Measurements from ENCODE around the gene LPAR2.

The LPAR2 gene

DNA sequence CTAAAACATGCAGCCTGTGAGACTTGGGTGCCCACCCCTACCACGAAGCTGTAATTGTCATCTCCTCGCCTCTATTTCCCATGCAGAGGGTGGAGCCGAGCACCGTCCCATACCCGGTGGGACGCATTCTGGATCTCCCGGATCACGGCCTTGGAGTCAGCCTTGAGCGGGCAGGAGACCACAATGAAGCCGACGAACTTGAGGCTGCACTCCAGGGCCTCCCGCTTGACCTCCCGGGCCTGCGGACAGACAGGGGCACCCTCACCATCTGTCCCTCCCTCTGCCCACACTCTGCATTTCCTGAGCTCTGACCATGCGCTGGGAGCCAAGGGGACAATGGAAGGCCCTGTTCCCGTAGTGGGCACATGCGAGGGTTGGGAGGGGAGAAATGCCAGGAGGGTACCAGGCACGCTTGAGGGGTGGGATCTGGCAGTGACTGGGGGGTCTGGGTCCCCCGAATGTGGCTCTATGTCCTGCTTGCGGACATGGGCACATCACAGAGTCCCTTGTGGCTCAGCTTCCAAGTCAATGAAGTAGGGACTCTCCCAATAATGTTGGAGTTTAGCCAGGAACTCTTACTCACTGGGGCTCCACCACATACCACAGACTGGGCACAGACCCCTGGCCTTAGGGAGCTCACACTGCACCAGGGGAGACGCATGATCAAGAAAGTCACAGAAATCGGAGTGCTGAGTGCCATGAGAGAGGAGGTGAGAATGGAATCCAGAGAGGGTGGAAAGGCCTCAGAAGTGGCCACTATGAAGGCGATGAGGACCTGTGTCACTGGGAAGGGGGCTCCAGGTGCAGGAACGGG lies 24.7 kb upstream of the LPAR2 start:
- no peak for DNase-seq

DNA sequence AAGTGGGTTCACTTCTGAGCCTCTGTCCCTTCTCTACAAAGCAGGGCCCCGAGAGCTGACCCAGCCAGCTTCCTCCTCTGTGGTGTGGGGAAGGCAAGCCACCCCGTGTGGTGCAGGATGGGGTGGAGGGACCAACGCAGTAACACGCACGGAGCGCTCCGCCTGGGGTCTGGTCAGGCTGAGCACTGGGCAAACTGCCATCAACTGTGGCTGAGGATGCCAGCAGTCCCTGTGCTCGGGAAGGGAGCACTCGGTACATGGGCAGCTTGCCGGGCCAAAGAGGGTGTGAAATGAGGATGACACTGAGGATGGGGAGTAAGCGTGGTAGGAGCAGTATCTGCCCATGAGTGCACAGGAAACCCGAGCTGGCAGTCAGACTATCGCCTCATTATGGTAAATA lies 23.1 kb upstream of the LPAR2 start:
- DNase-seq: no peak

DNA sequence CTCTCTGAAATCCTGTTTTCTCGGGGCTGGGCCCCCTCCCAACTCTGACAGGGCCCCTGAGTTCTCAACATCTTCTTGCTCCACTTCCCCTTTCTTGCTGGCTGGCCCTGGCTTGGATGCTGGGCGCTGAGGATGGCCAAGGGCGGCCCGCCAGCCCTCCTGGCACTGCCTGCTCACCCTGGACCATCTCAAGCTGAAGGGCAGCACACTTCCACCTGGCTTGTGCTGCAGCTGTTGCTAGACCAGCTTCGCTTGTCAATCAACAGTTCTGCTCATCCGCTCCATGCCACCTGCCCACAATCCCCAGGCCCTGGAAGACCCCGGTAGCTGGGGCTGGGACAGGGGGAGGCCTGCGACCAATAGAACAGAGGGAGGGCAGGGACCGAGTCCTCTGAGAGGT lies 22.3 kb upstream of the LPAR2 start:
- no peak for DNase-seq

DNA sequence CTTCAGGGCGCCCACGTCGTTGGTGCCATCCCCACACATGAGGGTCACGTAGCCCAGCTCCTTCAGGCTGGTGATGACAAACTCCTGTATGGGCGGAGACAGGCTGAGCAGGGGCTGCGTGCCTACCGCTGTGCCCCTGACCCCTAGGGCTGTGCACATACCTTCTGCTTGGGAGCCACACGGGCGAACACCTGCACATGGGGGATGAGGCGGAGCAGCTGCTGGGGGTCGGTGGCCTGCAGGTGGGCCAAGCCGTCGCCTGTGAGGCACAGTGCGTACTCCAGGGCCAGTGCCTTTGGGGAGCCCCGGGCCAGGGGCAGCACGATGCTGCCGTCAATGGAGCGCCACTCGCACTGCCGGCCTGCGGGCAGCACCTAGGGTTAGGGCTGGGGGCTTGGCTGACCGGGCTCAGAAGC lies 21.6 kb upstream of the LPAR2 start:
- DNase-seq: no peak

DNA sequence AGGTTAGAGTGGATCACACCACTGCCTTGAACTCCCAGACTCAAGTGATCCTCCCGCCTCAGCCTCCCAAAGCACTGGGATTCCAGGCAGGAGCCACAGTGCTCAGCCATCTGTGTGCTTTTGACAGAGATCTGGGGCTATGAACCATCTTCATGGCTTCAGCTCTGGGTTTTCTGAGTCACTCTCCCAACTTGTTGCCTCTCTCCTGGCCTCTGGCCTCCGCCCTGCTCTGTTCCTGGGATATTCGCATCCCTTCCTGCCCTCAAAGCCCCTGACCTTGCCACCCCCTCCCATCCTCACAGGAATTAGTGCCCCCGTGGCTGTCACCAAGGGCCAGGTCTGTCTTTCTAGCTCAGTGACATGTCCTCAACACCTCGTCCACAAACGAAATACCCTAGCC lies 21.1 kb upstream of the LPAR2 start:
- DNase-seq: no peak

DNA sequence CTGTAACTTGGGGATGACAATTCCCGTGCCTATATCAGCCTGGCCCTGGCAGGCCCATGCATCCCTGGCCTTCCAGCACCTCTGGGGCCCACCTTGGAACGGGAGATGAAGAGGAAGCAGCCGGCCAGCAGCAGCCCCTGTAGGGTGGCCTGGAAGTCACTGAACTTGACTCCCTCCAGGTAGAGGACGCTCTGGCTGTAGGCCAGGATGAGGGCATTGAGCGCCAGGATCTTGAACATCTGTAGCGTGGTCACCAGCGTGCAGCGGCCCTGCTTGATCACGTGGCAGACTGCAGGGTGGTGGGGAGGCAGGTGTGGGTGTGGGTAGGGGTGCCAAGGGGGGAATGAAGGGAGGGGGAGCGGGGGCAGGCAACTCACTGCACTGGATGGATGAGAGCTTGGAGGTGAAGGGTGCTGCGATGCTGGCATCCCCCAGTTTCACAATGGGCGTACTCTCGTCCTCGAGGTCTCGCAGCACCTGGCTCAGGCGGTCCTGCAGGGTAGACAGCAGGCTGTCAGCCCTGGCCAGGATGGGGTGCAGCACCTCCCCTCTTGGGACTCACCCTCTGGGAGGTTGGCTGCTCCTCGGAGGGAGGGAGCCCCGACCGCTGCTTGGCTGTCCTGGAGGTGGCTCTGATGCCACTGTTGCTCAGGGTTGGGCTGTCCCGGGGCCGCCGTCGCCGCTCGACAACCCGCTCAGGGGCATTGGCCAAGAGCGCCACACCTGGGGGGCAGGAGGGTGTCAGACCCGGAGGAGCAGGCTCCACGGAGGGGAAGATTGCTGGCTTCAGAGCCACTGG lies 19.2 kb upstream of the LPAR2 start:
- no peak for DNase-seq

DNA sequence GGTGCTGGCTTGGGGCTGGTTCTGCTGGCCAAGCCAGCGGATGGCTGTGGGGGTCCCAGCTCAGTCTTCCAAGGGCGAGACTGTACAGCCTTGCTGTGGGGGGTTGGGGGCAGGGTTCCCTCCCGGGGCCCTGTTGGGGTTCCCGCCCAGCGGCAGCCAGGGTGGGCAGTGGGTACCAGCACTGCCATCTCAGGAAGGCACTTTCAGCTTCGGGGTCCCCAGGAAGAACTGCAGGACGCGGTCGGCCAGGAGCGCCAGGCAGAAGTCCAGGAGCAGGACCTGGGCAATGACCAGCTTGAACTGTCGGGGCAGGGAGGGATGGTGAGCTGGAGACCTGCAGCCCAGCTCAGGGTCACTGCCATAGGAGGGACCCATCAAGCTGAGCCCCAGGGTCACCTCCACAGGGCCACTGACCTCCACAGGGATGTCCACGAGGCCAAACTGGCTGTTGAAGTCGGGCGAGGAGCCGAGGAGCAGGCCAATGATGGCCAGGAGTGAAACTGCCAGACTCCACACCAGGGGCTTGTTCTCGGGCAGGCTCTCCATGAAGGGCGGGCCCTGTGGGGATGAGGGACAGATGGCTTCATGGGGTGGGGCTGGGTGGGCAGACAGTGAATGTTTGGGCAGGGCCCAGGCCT lies 17.3 kb upstream of the LPAR2 start:
- no peak for DNase-seq

DNA sequence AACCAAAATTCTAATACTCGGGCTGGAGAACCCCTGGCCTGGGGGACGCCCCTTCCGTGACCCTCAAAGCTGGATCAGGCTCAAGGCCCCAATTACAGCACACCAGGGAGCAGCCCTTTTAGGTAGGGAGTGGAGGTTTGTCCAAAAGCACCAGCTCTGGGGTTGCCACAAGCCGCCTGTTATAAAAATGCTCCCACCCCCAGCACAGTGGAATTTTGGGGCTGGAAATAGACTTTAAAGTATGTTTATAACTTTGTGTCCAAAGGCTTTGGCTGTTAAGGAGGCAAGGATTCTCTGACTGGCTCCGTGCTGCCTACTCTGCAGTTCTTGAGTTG lies 16.0 kb upstream of the LPAR2 start:
- DNase-seq: no peak

DNA sequence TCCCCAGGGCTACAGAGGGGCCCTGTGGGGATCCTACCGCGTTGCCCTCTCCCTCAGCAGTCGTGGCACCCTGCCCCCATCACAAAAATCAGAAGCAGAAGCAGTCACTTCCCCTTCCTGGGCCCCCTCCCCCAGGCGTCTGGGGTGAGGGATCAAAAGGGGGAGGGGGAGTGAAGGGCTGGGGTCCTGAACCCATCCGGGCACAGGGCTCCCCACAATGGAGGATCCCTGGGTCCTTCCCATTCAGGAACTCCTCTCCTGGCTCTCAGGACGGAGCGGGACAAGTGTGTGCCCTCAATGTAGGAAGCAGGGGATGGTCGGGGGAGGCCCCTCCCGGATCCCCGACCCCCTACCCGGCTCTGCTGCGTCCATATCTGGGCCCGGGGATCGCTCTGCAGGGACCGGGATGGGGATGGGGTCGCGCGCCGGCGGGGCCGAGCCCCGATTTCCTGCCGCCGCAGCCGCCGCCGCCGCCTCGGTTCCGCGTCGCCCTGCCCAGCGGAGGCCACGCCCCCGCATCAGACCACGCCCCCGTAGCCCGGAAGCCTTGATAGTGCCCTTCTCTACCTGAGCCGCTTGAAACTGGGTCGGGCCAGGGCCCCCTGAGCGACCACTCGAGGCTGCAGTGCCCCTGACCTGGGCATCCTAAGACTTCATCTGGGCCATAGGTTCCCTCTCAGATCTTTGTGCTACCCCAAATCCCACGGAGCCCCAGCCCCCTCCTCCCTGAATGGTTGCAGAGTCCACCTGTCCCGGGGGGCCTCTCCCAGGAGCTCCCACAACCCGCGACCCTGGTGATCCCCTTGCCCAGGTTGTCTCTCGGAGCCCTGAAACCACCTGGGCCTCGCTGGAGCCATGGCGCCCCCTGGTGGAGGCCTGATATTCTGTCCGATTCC lies 15.4 kb upstream of the LPAR2 start, which contains the start of gene GMIP:
Gene GMIP (minus strand): TSS at position 500 of the 896 bp plus-strand sequence. CDS start 128 bp downstream, at position 372.
- peak; percentile 31 to 38 for DNase-seq

DNA sequence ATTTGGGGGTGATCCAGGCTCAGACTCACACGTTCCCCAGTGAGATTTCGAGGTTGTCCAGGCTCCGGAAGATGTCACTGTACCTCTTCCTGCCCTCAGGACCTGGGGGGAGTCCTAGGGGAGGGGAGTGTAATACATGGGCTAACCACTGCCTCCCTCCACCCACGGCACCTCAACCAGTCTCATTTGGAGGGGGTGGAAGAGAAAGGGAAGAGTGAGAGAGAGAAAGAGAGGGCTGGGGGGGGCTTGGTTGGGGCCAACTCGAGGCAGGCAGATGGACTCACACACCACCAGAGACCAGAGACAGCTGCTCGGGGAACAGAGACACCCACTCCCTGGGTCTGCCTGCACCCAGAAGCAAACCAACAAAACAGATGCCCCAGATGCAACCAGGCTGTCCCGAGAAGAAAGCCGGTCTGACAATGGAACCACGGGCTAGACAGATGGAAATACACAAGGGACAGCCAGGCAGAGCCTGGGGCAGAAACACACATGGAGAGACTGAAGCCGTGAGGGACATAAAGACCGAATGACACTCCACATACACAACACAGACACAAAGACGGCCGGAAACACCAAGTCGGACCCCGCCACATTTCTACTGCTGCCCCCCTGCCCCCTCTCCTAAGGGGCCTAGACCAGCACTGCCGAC lies 14.6 kb upstream of the LPAR2 start:
- no peak for DNase-seq

DNA sequence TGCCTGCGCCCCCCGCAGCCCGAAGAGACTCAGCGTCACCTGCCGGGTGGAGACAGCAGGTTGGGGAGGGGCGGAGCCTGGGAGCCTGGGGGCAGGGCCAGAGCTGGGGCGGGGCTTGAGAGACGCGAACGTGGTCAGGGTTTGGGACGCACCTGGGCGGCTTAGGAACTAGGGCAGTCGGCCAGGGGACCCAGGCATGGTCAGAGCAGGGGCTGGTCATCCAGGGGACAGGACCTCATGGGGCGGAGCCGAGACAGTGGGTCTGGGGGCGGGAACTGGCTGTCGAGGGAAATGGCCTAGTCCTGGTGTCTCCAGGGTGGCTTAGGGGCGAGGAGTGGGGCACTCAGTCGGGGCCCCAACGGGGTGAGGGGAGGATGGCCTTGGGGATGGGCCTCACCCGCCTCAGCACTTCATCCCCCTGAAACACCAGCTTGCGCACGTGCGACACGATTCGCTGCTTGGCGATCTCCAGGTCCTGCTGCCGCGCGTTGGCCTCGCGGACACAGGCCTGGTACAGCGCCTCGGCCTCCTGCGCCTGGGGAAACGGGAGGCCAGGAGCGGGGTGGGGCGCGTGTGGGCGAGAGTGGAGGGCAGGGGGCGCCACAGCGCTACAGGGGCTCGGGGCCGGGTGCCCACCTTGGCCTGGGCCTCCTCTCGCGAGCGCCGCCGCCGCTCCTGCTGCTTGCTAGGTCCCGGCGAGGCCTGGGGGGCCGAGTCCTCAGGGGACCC lies 9.7 kb upstream of the LPAR2 start:
- DNase-seq: no peak

DNA sequence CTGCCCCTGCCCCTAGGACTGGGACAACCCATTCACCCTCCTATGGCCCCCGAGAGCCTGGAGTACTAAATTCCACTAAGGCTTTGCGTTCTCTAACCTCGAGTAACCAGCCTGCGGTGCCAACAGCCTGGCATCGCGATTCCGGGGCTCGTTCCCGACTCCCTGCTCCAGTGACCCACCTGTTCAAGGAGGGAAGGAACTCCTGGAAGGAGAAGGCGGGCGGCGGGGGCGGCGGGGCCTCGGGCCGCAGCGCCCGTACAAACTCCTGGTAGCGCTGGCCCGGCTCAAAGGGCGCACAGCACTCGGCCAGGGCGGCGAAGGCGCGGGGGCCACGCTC lies 9.1 kb upstream of the LPAR2 start:
- no peak for DNase-seq

DNA sequence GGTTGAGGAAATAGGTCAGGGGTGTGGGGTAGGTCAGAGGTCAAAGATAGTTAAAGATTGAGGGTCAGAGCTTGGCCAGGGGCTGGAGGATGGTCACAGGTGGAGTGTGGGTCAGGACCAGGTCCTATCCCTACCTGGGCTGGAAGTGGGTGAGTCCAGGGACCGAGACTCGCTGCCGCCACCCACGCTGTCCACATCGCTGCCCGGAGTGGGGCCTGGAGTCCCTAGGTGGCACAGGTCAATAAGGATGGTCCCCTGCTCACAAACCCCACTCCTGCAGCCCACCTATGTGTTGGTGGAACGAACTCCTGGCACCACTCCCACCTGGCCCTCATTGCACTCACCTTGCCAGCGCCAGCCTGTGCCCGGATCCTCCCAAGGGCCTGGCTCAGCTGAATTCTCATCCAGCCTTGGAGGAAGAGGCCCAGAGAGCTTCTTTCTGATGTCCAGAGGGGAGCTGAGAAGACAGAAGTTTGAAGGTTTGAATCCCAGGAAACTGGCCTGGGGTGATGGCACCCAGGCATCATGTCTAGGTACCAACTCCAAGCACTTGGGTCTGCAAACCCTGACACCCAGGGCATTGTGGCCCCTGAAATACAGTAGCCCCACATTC lies 8.7 kb upstream of the LPAR2 start:
- DNase-seq: no peak

DNA sequence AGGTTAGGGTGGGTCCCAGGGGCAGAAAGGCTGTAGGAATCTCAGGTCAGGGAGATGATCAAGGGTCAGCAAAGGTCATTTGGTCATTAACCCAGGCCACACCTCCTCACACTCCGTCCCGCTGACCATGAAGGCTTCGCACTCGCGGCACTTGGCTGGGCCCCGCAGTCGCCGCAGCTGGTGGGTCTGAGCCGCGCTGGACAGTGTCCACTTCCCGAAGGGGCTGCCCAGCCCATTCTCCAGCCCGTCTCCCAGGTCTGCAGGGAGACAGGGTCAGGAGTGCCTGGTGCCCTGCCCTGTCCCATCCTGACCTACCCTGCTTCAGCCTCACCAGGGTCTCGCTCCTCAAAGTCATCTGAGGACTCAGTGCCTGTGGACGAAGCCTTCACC lies 7.3 kb upstream of the LPAR2 start:
- DNase-seq: no peak

DNA sequence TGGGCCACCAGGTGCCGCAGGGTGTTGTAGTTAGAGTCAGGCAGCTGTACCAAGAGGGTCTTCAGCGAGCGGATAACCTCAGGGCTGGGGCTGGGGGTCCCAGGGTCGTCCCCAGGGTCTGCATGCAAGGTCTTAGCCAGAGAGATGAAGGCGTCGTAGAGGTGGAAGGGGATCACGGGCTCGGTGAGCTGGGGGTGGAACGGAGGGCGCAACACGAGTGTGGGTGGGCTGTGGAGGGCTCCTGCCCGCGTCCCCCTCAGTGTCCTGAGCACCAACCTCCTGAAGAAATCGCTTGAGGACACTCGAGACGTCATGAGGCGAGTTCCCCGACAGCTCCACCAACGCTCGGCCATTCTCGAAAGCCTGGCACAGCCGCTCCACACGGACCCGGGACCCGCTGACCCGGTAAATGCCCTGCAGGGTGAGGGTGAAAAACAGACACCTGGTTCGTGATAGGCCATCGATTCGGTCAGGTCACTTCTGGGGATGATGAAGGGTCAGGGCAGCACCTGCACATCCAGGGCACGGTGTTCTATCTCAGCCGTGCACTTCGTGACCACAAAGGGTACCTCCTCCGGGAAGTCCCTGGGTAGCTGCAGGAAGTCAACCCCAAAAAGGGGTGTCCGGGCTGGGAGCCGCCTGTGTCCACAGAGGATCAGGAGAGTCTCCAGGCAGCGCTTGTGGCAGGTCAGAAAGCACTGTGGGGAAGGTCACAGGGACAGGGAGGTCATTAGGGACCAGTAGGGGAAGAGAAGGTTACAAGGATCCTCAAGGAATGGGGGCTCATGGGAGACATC lies 6.7 kb upstream of the LPAR2 start:
- no peak for DNase-seq

DNA sequence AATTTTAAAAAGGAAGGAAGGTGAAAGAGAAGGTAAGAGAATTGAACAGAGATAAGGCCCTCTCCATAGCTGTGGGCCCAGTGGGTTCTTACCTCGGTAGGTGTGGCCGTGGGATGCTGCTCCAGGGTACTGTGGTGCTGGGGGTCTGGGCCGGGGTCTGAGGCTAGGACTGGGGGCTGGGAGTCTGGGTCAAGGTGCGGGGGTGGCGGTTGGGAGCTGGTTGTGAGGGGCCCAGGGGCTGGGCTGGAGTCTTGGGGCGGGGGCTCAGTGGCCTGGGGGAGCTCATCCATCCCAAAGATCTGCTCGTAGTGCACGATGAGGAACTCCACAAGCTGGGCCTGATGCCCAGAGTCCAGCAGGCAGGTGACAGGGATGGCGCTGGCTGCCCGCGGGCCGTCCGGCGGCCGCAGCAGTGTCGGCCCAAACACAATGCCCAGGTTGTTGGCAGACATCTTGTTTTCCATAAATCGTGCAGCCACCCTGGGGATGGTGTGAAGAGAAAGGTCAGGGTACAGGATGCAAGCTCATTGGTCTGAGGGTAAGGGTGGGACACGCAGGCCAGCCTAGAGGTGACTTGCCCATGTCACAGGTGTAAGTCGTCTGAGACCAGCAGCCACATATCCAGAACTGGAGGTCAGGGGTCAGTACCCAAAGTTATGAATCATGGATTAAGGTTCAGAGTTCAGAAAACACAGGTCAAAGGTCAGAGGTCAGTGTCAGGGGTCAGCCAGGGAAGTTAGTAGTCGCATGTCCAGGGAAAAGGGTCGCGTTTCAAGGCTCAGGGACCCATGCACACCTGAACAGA lies 5.9 kb upstream of the LPAR2 start:
- DNase-seq: no peak

DNA sequence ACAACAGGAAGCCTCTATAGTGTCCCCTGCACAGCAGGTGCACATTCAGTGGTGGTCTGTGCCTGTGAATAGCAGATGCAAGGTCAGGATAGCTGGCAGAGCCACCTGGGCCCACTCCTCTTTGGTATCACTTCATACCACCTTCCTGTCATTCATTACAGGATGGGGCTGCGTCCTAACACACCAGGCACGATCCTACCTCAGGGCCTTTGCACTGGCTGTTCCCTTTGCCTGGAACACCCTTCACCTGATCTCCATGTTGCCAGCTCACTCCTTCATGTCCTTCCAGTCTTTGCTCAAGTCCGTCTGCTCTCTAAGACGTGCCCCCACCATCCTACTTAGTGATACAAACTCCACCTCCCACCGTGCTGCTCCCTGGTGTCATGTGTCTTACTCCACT lies 4.6 kb upstream of the LPAR2 start:
- DNase-seq: no peak

DNA sequence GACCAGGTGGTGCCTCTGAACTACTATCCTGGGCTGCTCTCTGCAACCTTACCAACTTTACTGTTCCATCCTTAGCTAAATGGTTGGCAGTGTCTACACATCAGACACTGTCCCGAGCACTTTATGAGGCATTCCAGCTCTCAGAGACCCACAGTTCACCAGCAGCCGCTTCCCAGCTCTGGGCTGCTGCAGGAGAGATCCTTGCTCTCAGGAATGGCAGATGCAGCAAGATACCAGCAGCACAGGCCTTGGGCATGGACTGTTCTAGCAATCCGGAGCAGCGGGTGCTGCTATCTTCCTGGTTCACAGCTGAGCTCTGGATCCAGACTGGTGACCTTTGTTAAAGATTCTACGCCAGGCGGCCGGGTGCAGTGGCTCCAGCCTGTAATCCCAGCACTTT lies 3.3 kb upstream of the LPAR2 start:
- DNase-seq: no peak

DNA sequence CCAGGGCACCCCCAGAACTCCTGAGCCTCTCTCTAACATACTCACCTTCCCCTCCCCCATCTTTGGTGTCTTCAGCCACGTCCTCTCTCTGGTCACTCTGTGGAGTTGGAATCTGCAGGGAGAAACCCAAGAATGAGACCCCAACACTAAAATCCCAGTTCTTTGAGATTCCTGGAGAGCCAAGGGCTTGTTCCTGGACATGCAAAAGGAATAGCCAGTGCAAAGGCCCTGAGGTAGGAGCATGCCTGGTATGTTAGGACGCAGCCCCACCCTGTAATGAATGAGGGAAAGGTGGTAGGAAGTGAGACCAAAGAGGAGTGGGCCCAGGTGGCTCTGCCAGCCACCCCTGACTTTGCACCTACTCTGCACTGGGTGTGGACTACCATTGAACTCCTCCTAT lies 2.4 kb upstream of the LPAR2 start:
- no peak for DNase-seq

DNA sequence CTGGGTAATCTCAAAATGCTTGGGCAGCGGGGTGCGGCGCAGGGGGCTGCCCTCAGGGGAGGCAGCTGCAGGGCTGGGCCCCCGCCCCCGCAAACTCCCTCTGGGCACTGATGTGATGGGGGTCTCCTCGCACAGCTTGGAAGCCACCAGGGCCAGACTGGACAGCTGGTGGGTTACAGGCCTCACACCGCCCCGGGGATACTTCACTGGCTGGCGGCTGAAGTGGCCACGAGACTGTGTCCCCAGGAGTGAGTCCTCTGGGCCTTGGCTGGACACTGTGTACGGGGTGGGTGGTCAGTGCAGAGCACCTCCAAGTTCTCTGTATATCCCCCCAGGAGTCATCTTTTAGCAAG lies 2.0 kb upstream of the LPAR2 start:
- no peak for DNase-seq

All from SHP77 (cell line).